ENCODE measurements around the gene CCDC51. TPM values are rescaled to one million over a fixed set of nuclear protein-coding genes. Genes with fewer than 3 reads are reported as not detected.

Gene CCDC51
- total RNA-seq, 1 experiment from 2014 or later, result 11.8 TPM

- CTCF ChIA-PET, result no interaction called here
- Histone ChIP-seq H3K9me3 (ENCODE audit: low read depth, low read length, poor library complexity, severe bottlenecking) (no peaks in the 10 kb centered on the region), H3K36me3 (ENCODE audit: insufficient read depth, low read length, poor library complexity, severe bottlenecking) (no peaks in the 10 kb centered on the region), H3K4me3 (ENCODE audit: low read depth, low read length, poor library complexity, severe bottlenecking) (no peak overlapping the region), H3K27me3 (replicated peaks; ENCODE audit: insufficient read depth, low read depth, low read length, poor library complexity) (no peaks in the 10 kb centered on the region), H3K27ac (ENCODE audit: low read depth, low read length, poor library complexity, severe bottlenecking) (no peak overlapping the region), H3K4me1 (ENCODE audit: insufficient read depth, low read length, poor library complexity, severe bottlenecking) (no peaks in the 10 kb centered on the region)
- TF ChIP-seq EZH2 (IDR thresholded peaks at IDR 0.05; ENCODE audit: borderline replicate concordance, low read depth, low read length, poor library complexity, severe bottlenecking) (no peak), CTCF (conservative IDR thresholded peaks at IDR 0.05; ENCODE audit: low read depth, low read length) (no peak)
- DNase-seq (ENCODE audit: low spot score), result no peak
- intact Hi-C loops (cut with micrococcal nuclease; ENCODE audit: unreplicated experiment), result loop anchor here (10.0 kb wide), 1 partner anchor 66 kb away; no protein-coding TSS in a partner anchor
- POLR2A ChIA-PET (ENCODE audit: low non-redundant PET), result no interaction called here
- BruUV-seq (replicated peaks), result no TSS peak
Observed at GRCh38 chr3:48478626-48479555, 39.0 kb upstream of the CCDC51 start.

GRCh38 chr3:48477959-48478520 lies 38.1 kb upstream of the CCDC51 start:
- H3K9me3 ChIP-seq (ENCODE audit: low read depth, low read length, poor library complexity, severe bottlenecking), result no peaks in the 10 kb centered on the region
- CTCF ChIA-PET, result no interaction called here
- no TSS peak for BruUV-seq (replicated peaks)
- peaks cover 6% of the 10 kb centered on the region for H3K4me1 ChIP-seq (ENCODE audit: insufficient read depth, low read length, poor library complexity, severe bottlenecking)
- POLR2A ChIA-PET (ENCODE audit: low non-redundant PET), result no interaction called here
- no peaks in the 10 kb centered on the region for H3K27me3 ChIP-seq (replicated peaks; ENCODE audit: insufficient read depth, low read depth, low read length, poor library complexity)
- intact Hi-C loops (cut with micrococcal nuclease; ENCODE audit: unreplicated experiment), result loop anchor here (10.0 kb wide), 1 partner anchor 67 kb away; no protein-coding TSS in a partner anchor
- no peak for DNase-seq (ENCODE audit: low spot score)
- no peak overlapping the region for H3K4me3 ChIP-seq (ENCODE audit: low read depth, low read length, poor library complexity, severe bottlenecking)
- no peaks in the 10 kb centered on the region for H3K36me3 ChIP-seq (ENCODE audit: insufficient read depth, low read length, poor library complexity, severe bottlenecking)
- TF ChIP-seq EZH2 (IDR thresholded peaks at IDR 0.05; ENCODE audit: borderline replicate concordance, low read depth, low read length, poor library complexity, severe bottlenecking), result no peak
- TF ChIP-seq CTCF (conservative IDR thresholded peaks at IDR 0.05; ENCODE audit: low read depth, low read length), result no peak
- no peak overlapping the region for H3K27ac ChIP-seq (ENCODE audit: low read depth, low read length, poor library complexity, severe bottlenecking)

- intact Hi-C loops (cut with micrococcal nuclease; ENCODE audit: unreplicated experiment), result loop anchor here (10.0 kb wide), 1 partner anchor 68 kb away; no protein-coding TSS in a partner anchor
- BruUV-seq (replicated peaks), result no TSS peak
Observed at GRCh38 chr3:48476426-48477053, 36.6 kb upstream of the CCDC51 start.

More at GRCh38 chr3:48476426-48477053, 36.6 kb upstream of the CCDC51 start:
- Histone ChIP-seq H3K27ac (ENCODE audit: low read depth, low read length, poor library complexity, severe bottlenecking) (no peak overlapping the region), H3K27me3 (replicated peaks; ENCODE audit: insufficient read depth, low read depth, low read length, poor library complexity) (no peaks in the 10 kb centered on the region), H3K4me1 (ENCODE audit: insufficient read depth, low read length, poor library complexity, severe bottlenecking) (peaks cover 6% of the 10 kb centered on the region), H3K36me3 (ENCODE audit: insufficient read depth, low read length, poor library complexity, severe bottlenecking) (no peaks in the 10 kb centered on the region), H3K4me3 (ENCODE audit: low read depth, low read length, poor library complexity, severe bottlenecking) (no peak overlapping the region), H3K9me3 (ENCODE audit: low read depth, low read length, poor library complexity, severe bottlenecking) (no peaks in the 10 kb centered on the region)
- no peak for TF ChIP-seq CTCF (conservative IDR thresholded peaks at IDR 0.05; ENCODE audit: low read depth, low read length)
- TF ChIP-seq EZH2 (IDR thresholded peaks at IDR 0.05; ENCODE audit: borderline replicate concordance, low read depth, low read length, poor library complexity, severe bottlenecking), result no peak
- POLR2A ChIA-PET (ENCODE audit: low non-redundant PET), result no interaction called here
- DNase-seq (ENCODE audit: low spot score), result no peak
- CTCF ChIA-PET, result interaction anchor here (0.6 kb wide), 1 partner anchor 37 kb away, joined by 5 read pairs; no protein-coding TSS in a partner anchor
